Measurements from ENCODE around the gene CIAO3. TPM values are rescaled to one million over a fixed set of nuclear protein-coding genes. Genes with fewer than 3 reads are reported as not detected.
A peak's percentile ranks its signal among the peaks of the same experiment; 100 is the strongest.

The CIAO3 gene
- total RNA-seq, 2 donors from 2014 or later, result 23.3 to 25.5 TPM

DNA sequence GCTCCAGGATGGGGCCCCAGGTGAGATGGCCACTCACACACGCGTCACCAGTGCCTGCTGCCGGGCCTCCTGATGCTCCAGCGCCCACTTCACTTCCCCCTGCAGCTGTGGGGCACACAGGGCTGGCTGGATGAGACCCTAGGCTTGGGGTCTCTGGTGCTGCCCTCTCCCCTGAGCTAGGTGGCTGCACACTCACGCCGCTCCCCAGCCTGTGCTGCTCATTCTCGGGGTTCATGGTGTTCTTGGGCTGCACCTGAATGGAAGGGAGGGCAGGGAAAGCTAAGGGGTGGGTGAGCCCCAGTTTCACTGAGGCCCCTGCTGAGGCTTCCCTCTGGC is 15.8 kb downstream of the CIAO3 start:
- DNase-seq (ENCODE audit: low spot score), result no peak

DNA sequence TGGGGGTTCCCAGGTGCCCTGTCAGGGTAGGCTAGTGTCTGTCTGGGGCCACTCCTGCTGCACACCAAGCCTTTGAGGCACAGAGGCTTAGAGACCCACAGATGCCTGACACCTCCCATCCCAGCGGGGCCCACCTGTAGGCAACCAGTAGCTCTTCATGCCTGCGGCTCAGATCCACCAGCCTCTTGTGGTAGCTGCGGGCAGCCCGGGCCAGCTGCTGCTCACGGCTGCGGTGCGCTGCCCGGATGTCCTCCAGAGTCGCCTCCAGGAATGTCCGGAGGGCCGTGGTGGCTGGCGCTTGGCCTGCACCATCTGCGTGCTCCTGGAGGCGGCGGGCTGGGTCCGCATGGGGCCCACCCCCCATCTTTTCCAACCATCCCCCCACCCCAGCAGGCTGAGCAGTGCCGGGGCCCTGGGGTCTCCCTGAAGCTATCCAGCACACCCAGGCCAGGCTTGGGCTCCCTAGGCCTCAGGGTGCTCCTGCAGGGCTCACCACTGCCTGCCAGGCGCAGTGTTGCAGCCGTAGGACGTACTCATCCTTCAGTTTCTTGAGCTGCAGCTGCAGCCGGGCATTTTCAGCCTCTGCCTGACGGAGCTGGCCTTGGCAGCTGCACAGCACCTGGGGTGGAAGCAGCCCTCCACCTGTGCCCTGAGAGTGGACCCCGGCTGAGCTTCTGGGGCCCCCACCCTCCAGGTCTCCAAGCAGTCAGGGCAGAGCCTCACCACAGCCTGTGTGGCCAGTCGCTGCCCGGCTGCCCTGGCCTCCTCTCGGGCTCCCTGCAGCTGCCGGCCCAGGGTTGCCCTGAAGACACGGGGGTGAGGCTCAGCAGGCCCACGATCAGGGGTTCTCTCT is 16.4 kb downstream of the CIAO3 start:
- DNase-seq (ENCODE audit: low spot score), result no peak
- no peak overlapping the region for H3K4me3 ChIP-seq
- H3K27ac ChIP-seq, result no peak overlapping the region
- peaks cover 0 to 53% of the 10 kb centered on the region in 2 donors for H3K4me1 ChIP-seq
- no peaks in the 10 kb centered on the region for H3K36me3 ChIP-seq
- no peaks in the 10 kb centered on the region for H3K9me3 ChIP-seq
- no peaks in the 10 kb centered on the region for H3K27me3 ChIP-seq
- TF ChIP-seq, protein P1, sequence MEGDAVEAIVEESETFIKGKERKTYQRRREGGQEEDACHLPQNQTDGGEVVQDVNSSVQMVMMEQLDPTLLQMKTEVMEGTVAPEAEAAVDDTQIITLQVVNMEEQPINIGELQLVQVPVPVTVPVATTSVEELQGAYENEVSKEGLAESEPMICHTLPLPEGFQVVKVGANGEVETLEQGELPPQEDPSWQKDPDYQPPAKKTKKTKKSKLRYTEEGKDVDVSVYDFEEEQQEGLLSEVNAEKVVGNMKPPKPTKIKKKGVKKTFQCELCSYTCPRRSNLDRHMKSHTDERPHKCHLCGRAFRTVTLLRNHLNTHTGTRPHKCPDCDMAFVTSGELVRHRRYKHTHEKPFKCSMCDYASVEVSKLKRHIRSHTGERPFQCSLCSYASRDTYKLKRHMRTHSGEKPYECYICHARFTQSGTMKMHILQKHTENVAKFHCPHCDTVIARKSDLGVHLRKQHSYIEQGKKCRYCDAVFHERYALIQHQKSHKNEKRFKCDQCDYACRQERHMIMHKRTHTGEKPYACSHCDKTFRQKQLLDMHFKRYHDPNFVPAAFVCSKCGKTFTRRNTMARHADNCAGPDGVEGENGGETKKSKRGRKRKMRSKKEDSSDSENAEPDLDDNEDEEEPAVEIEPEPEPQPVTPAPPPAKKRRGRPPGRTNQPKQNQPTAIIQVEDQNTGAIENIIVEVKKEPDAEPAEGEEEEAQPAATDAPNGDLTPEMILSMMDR (IDR thresholded peaks at IDR 0.05), result no peak

More for the DNA sequence above, 15.8 kb downstream of the CIAO3 start:
- Histone ChIP-seq H3K4me3 (no peak overlapping the region), H3K27me3 (no peaks in the 10 kb centered on the region), H3K27ac (no peak overlapping the region), H3K36me3 (no peaks in the 10 kb centered on the region), H3K9me3 (no peaks in the 10 kb centered on the region), H3K4me1 (peaks cover 0 to 47% of the 10 kb centered on the region in 2 donors)
- TF ChIP-seq, protein P1 (IDR thresholded peaks at IDR 0.05), result no peak

DNA sequence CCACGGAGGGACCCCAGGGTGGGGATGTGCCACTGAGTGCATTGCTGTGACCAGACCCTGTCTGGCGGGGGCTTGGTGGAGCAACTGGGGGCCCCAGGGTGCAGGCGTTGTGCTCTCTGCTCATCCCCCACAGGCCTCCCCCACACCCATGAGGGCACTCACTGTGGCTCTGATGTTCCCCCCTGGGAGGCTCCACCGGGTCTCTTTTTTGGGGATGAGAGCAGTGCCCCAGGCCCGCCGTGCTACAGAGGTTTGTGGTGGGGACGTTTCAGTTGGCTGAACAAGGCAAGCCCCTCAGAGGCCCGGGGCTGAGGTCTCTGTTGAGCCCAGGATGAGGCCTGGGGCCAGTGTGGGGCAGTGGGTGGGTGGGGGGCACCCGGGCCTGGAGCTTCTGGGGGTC is 17.1 kb downstream of the CIAO3 start:
- Histone ChIP-seq H3K27me3 (no peaks in the 10 kb centered on the region), H3K4me3 (no peak overlapping the region), H3K4me1 (peaks cover 0 to 56% of the 10 kb centered on the region in 2 donors), H3K9me3 (no peaks in the 10 kb centered on the region), H3K36me3 (no peaks in the 10 kb centered on the region), H3K27ac (no peak overlapping the region)
- TF ChIP-seq, protein P1 (IDR thresholded peaks at IDR 0.05), result no peak
- no peak for DNase-seq (ENCODE audit: low spot score)

DNA sequence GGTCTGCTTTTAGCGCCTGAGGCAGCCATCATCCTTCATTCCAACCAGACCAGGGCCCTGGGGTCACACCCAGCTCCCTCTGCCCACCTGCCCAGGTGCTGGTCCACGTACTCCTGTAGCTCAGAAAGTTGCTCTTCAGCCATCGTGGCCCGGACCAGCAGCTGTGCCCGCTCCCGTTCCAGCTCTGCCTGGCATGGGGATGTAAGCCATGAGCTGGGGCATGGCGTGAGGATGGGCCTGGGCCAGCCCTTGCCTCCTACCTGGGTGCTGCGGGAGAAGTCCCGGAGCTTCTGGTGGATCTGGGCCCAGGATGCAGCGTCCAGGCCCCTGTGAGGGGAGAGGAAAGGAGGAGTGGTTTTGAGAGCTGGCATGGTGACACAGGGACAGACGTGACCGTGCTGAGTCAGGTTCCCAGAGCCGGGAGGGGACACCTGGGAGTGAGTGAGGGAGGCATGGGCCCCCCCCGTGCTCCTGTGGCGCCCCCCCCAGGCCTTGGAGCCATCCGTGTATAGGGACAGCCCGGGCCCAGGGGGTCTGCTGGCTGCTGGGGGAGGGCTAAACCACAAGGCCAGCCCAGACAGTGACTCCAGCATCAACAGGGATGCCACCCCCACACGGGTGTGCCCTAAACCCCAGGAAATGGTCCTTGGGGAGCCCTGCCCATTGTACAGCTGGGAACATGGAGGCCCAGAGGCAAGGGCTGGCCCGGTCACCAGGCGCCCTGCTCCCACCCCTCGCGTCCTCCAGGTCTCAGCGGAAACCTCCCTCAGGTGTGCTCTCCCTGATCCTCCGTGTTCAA is 17.8 kb downstream of the CIAO3 start:
- no peak for DNase-seq (ENCODE audit: low spot score)
- Histone ChIP-seq H3K36me3 (no peaks in the 10 kb centered on the region), H3K9me3 (no peaks in the 10 kb centered on the region), H3K27ac (no peak overlapping the region), H3K4me3 (no peak overlapping the region), H3K4me1 (peaks cover 0 to 50% of the 10 kb centered on the region in 2 donors), H3K27me3 (no peaks in the 10 kb centered on the region)
- TF ChIP-seq, protein P1 (IDR thresholded peaks at IDR 0.05), result no peak

DNA sequence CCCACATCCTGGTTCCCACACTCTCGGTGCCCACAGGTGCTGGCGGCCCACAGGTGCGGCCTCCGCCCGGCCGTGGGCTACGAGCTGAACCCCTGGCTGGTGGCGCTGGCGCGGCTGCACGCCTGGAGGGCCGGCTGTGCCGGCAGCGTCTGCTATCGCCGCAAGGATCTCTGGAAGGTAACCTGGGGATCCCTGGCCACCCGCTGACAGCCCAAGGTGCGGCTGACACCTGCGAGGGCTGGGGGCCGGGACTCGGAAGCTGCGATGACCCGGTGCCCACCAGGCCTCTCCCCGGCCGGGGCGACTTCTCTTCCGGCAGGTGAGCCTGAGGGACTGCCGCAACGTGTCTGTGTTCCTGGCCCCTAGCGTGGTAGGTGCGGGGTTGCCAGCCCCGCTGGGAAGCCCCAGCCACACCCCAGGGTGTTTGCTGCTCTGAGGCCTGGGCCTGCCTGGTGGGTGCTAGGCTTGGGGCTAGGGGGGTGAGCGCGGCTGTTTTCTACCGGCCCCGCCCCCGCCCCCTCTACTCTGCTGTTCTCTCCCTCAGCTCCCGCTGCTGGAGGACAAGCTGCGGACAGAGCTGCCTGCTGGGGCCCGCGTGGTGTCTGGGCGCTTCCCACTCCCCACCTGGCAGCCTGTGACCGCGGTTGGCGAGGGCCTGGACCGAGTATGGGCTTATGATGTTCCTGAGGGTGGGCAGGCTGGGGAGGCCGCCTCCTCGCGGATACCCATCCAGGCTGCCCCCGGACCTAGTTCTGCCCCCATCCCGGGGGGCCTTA is 18.8 kb downstream of the CIAO3 start:
- no peaks in the 10 kb centered on the region for H3K27me3 ChIP-seq
- no peak for DNase-seq (ENCODE audit: low spot score)
- peak overlapping the region; percentile 91 to 92 for H3K27ac ChIP-seq
- H3K4me1 ChIP-seq, result peaks cover 0 to 43% of the 10 kb centered on the region in 2 donors
- peak overlapping the region; percentile 65 to 83 for H3K4me3 ChIP-seq
- H3K36me3 ChIP-seq, result no peaks in the 10 kb centered on the region
- H3K9me3 ChIP-seq, result no peaks in the 10 kb centered on the region
- TF ChIP-seq, protein P1 (IDR thresholded peaks at IDR 0.05), result no peak
